Measurements from ENCODE around the gene MAP7D1. TPM values are rescaled to one million over a fixed set of nuclear protein-coding genes. Genes with fewer than 3 reads are reported as not detected.

MAP7D1 gene
- total RNA-seq, 1 donor from 2014 or later = 103 TPM

DNA sequence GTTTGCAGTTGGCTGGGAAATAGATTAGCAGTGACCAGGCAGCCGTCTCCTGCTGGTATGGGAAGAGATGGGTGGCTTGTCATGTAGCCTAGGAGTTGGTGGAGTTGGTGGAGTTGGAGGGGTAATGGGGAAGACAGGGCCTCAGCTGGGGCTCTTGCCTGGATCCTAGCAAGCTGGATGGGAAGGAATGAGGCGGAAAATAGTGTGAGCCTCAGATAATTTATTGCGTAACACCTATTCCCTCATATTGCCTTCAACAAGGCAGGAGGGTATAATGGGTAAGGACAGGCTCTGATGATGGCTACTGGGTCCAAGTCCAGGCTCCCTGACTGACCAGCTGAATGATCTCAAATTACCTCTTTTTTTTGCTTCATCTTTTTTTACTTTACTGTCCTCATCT lies 12.6 kb downstream of the MAP7D1 start:
- Mint-ChIP-seq H3K27me3 (ENCODE audit: low read depth) (no peaks in the 10 kb centered on the region), H3K36me3 (peaks cover 22% of the 10 kb centered on the region), H3K27ac (peak overlapping the region; percentile 2), H3K4me1 (peaks cover 7% of the 10 kb centered on the region), H3K4me3 (no peak overlapping the region), H3K9me3 (no peaks in the 10 kb centered on the region)
- no peak for DNase-seq (ENCODE audit: low spot score in 2 of 2, unreplicated experiment in 2 of 2)
- no peak for TF ChIP-seq CTCF (IDR thresholded peaks at IDR 0.05; ENCODE audit: unreplicated experiment)

DNA sequence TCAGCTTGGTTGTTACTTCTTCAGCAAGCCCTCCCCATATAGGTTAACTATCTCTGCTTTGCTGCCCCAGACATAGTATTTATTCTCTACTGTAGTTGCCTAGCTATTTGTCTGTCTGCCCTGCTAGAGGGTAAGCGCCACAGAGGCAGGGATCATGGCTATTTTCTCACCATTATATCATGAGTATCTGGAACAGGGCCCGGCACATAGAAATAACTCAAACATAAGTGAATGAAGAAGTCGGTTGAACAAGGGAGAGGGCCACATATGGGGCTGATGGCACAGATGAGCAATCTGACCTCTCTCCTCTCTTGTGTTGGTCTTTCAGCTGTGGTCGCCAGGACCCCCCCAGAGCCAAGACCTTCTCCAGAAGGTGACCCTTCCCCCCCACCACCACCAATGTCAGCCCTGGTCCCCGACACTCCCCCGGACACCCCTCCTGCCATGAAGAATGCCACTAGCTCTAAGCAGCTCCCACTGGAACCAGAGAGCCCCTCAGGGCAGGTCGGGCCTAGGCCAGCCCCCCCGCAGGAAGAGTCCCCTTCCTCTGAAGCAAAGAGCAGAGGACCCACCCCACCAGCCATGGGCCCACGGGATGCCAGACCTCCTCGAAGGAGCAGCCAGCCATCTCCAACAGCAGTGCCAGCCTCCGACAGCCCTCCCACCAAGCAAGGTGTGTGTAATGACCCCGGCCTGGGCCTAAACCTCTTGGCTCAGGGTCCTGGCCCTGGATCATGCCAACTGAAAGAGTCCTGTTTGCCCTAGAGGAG lies 14.9 kb downstream of the MAP7D1 start:
- TF ChIP-seq CTCF (IDR thresholded peaks at IDR 0.05; ENCODE audit: unreplicated experiment) = no peak

DNA sequence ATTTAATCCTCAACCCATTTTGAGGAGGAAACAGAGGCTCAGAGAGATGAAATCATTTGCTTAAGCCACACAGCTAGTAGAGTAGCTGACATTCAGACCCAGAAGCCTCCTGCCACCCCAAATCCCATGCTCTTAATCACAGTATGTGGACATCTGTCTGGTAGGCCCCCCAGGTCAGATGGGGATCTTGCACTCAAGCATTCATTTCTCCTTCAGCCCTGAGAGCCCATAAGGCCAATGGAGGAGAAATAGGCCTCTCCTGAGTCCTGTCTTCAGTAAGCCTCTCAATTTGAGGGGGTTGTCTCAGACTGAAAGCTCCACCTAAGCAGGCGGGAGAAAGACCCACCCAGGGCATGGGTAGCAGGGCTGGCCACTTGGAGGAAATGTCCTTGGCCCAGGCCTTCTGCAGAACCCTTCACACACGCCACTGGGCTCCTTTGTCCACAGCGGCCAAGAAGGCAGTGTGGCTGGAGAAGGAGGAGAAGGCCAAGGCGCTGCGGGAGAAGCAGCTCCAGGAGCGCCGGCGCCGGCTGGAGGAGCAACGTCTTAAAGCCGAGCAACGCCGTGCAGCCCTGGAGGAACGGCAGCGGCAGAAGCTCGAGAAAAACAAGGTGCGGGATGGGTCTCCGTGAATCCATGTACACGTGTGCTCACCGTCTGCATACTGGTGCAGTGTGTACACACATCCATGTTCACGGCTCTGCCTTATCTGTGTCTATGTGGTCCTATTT lies 16.2 kb downstream of the MAP7D1 start:
- no peaks in the 10 kb centered on the region for H3K4me1 Mint-ChIP-seq

More for the DNA sequence above, 14.9 kb downstream of the MAP7D1 start:
- Mint-ChIP-seq H3K9me3 (no peaks in the 10 kb centered on the region), H3K4me3 (no peak overlapping the region), H3K27me3 (ENCODE audit: low read depth) (no peaks in the 10 kb centered on the region), H3K4me1 (peaks cover 7% of the 10 kb centered on the region), H3K36me3 (peaks cover 26% of the 10 kb centered on the region), H3K27ac (peak overlapping the region; percentile 30)
- DNase-seq (ENCODE audit: low spot score in 2 of 2, unreplicated experiment in 2 of 2) = no peak

DNA sequence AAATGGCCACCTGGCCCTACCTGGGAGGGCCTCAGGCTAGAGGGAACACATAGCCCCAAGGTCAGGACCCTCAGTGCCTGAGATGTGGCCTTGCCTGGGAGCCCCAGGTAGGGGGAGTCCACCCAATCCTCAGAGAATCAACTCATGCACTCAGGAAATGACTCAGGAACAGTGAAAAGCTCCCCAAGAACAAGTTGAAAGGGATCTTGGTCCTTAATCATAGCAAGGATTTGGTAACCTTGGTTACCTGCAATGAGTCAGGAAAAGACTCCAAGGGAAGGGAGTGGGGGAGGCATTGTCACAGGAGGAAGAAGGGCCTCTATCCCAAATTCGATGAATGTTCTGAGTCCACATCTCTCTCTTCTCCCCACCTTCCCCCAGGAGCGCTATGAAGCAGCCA lies 17.0 kb downstream of the MAP7D1 start:
- H3K36me3 Mint-ChIP-seq = peaks cover 26% of the 10 kb centered on the region
- H3K27me3 Mint-ChIP-seq (ENCODE audit: low read depth) = no peaks in the 10 kb centered on the region
- H3K27ac Mint-ChIP-seq = no peak overlapping the region
- no peak overlapping the region for H3K4me3 Mint-ChIP-seq
- no peaks in the 10 kb centered on the region for H3K4me1 Mint-ChIP-seq
- no peak for TF ChIP-seq CTCF (IDR thresholded peaks at IDR 0.05; ENCODE audit: unreplicated experiment)
- no peaks in the 10 kb centered on the region for H3K9me3 Mint-ChIP-seq
- no peak for DNase-seq (ENCODE audit: low spot score in 2 of 2, unreplicated experiment in 2 of 2)

More for the DNA sequence above, 16.2 kb downstream of the MAP7D1 start:
- no peak for DNase-seq (ENCODE audit: low spot score in 2 of 2, unreplicated experiment in 2 of 2)
- Mint-ChIP-seq H3K9me3 (no peaks in the 10 kb centered on the region), H3K4me3 (no peak overlapping the region), H3K36me3 (peaks cover 26% of the 10 kb centered on the region), H3K27ac (no peak overlapping the region), H3K27me3 (ENCODE audit: low read depth) (no peaks in the 10 kb centered on the region)
- no peak for TF ChIP-seq CTCF (IDR thresholded peaks at IDR 0.05; ENCODE audit: unreplicated experiment)

GRCh38 chr1:36174713-36175112 lies 18.8 kb downstream of the MAP7D1 start:
- Mint-ChIP-seq H3K4me1 (no peaks in the 10 kb centered on the region), H3K4me3 (no peak overlapping the region), H3K27ac (no peak overlapping the region), H3K36me3 (peaks cover 26% of the 10 kb centered on the region), H3K9me3 (no peaks in the 10 kb centered on the region), H3K27me3 (ENCODE audit: low read depth) (no peaks in the 10 kb centered on the region)
- DNase-seq (ENCODE audit: low spot score in 2 of 2, unreplicated experiment in 2 of 2) = no peak
- TF ChIP-seq CTCF (IDR thresholded peaks at IDR 0.05; ENCODE audit: unreplicated experiment) = no peak
